B cell (primary cell): ENCODE data around the gene TBX18.

Experiments used
- EZH2 ChIP-seq: IDR thresholded peaks from 2 replicates; pipeline ENCODE4 v1.6.1; 2012; ENCODE audit warnings: borderline replicate concordance, low read depth, mild to moderate bottlenecking, moderate library complexity, low read length; ENCODE audit not compliant: insufficient read depth, poor library complexity, severe bottlenecking
- TF ChIP-seq, protein P1 (sequence below): fragments of 200-600 bp; IDR thresholded peaks from one replicate; pipeline ENCODE4 v1.8.0; 2022; ENCODE audit warnings: antibody characterized with exemption, mild to moderate bottlenecking

GRCh38 chr6:84773431-84774156 lies 9.2 kb upstream of the TBX18 start:
- TF ChIP-seq, protein P1, sequence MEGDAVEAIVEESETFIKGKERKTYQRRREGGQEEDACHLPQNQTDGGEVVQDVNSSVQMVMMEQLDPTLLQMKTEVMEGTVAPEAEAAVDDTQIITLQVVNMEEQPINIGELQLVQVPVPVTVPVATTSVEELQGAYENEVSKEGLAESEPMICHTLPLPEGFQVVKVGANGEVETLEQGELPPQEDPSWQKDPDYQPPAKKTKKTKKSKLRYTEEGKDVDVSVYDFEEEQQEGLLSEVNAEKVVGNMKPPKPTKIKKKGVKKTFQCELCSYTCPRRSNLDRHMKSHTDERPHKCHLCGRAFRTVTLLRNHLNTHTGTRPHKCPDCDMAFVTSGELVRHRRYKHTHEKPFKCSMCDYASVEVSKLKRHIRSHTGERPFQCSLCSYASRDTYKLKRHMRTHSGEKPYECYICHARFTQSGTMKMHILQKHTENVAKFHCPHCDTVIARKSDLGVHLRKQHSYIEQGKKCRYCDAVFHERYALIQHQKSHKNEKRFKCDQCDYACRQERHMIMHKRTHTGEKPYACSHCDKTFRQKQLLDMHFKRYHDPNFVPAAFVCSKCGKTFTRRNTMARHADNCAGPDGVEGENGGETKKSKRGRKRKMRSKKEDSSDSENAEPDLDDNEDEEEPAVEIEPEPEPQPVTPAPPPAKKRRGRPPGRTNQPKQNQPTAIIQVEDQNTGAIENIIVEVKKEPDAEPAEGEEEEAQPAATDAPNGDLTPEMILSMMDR = no peak
- no peak for TF ChIP-seq EZH2
